ENCODE results near the gene RRP36. TPM values are rescaled to one million over a fixed set of nuclear protein-coding genes. Genes with fewer than 3 reads are reported as not detected.
"Not testable (repeated sequence)": the region's sequence is repeated elsewhere in the genome, so short reads cannot be mapped to it uniquely, and the experiment has no call there.

Gene RRP36
- total RNA-seq, 2 experiments from 2014 or later = 54.0 to 55.6 TPM

DNA sequence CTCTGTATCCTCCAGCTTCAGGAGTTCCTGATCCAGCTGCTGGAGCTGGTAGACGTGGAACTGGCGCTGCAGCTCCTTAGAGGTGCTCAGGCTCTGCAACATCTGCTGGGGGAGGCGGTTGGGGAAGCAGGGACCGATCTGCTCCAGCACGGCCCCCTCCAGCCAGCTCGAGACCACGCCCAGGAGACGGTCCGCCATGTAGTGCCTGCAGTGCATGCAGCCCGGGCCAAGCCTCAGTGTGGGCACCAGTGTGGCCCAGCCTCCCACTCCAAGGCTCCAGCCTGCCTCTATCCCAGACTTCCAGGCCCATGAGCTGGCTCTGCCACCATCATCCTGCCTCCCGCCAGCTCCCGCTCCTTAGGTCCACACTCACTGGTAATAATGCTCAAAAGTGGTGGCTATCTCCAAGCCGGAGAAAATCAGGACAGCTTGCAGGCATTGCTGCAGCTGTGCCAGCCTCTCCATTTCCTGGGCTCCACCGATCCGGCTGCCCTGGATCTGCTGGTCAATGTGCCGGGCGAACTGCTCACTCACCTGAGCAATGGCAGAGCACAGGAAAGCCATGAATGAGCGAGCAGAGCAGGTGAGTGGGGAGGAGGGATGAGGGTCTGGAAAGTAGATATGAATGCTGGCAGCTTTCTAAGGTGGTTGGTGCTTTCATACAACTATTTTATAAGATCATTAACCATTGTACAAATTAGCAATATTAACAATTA, 19.3 kb downstream of the RRP36 start:
- no peaks in the 10 kb centered on the region for H3K27me3 Mint-ChIP-seq
- H3K4me1 Mint-ChIP-seq (ENCODE audit: low read depth) = no peaks in the 10 kb centered on the region
- no peak overlapping the region for H3K4me3 Mint-ChIP-seq
- DNase-seq = no peak
- no peaks in the 10 kb centered on the region for H3K9me3 Mint-ChIP-seq
- H3K36me3 Mint-ChIP-seq = peaks cover 37% of the 10 kb centered on the region
- POLR2A ChIA-PET = no interaction called here
- H3K27ac Mint-ChIP-seq = no peak overlapping the region
- CTCF ChIA-PET = no interaction called here
- intact Hi-C loops (cut with micrococcal nuclease) = no loop called here

DNA sequence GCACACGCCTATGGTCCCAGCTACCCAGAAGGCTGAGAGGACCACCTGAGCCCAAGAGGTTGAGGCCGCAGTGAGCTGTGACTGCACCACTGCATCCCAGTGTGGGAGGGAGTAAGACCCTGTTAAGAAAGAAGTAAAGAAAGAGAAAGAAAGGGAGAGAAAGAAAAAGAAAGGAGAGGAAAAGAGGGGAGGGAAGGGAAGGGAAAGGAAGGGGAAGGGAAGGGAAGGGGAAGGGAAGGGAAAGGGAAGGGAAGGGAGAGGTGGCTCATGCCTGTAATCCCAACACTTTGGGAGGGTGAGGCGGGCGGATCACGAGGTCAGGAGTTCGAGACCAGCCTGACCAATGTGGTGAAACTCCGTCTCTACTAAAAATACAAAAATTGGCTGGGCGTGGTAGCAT, 20.1 kb downstream of the RRP36 start:
- intact Hi-C loops (cut with micrococcal nuclease) = not testable (repeated sequence)
- peaks cover 40% of the 10 kb centered on the region for H3K36me3 Mint-ChIP-seq

DNA sequence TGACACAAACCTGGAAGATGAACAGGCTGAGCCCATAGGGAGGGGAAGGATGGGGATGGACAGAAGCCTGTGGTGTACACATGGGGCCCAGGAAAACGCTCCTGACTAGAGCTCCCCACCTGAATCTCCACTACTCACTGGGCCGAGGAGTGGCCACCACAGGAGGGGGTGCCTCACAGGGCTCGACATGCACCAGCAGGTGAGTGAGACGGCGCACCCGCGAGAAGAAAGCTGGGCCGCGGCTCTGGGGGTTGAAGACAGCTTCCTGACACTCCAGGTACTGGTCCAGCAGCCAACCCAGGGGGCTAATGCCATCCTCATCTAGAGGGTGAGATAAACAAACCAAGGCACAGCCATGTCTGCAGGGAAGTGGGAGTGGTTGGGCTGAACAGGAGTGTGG, 21.9 kb downstream of the RRP36 start:
- Mint-ChIP-seq H3K4me3 (no peak overlapping the region), H3K9me3 (no peaks in the 10 kb centered on the region), H3K27me3 (no peaks in the 10 kb centered on the region), H3K4me1 (ENCODE audit: low read depth) (no peaks in the 10 kb centered on the region), H3K27ac (no peak overlapping the region), H3K36me3 (peaks cover 41% of the 10 kb centered on the region)
- ChIA-PET CTCF (no interaction called here), POLR2A (interaction anchor here (0.8 kb wide), 1 partner anchor 13 kb away, joined by 3 read pairs; no protein-coding TSS in a partner anchor)
- no peak for DNase-seq
- intact Hi-C loops (cut with micrococcal nuclease) = no loop called here

More for the DNA sequence above, 20.1 kb downstream of the RRP36 start:
- H3K4me3 Mint-ChIP-seq; DNase-seq; H3K27me3 Mint-ChIP-seq; H3K9me3 Mint-ChIP-seq; H3K27ac Mint-ChIP-seq; POLR2A ChIA-PET; H3K4me1 Mint-ChIP-seq (ENCODE audit: low read depth); CTCF ChIA-PET: not testable (repeated sequence)

DNA sequence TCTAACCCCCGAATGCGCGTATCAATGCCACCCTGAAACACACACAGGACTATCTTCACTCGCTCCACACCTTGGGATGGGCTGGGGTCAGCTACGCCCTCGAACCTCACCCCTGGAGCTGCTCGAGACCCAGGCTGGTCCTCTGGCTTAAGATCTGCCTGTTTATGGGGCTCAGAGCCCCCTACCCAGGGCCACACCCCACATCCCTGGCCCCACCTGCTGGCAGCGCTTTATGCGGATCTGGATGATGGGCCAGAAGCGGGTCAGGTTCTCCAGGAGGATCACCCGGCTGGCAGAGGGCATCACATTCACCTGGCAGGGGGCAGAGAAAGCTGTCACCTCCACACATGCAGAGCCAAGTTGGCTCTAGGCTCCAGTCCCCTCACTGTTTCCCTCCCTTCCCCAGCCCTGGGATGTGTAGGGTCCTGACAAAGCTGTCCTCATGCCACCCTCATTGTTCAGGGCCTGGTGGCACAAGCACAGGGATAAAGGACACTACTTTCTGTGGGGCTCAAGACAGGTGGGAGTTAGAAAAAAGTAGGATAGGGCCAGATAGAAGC, 24.0 kb downstream of the RRP36 start:
- ChIA-PET CTCF (interaction anchor here (0.6 to 1.0 kb wide), 3 partner anchors 19 to 98 kb away, joined by 3 to 4 read pairs (median 3); partner anchors contain the start of gene RRP36), POLR2A (no interaction called here)
- intact Hi-C loops (cut with micrococcal nuclease) = no loop called here
- no peaks in the 10 kb centered on the region for H3K9me3 Mint-ChIP-seq
- H3K27ac Mint-ChIP-seq = no peak overlapping the region
- H3K4me3 Mint-ChIP-seq = no peak overlapping the region
- peaks cover 44% of the 10 kb centered on the region for H3K36me3 Mint-ChIP-seq
- DNase-seq = no peak
- H3K27me3 Mint-ChIP-seq = no peaks in the 10 kb centered on the region
- peaks cover under 1% of the 10 kb centered on the region for H3K4me1 Mint-ChIP-seq (ENCODE audit: low read depth)

DNA sequence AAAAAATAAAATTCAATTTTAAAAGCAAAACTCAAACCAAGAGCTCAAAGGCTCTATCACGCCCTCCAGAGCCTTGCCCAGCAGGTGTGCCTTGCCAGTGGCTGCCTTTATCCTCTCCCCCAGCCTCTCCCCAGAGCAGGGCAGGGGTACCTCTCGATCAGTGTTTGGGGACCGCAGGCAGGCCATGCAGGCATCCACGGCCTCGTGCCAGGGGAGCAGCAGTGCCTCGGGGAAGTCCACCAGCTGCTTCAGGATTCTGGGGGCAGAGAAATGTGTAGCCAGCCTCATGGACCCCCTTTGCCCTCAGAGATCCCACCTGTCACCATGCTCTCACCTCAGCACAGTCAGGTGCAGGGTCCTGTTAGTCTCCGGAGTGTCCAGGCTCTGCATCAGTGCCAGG, 26.6 kb downstream of the RRP36 start:
- ChIA-PET CTCF (interaction anchor here (1.2 kb wide), 1 partner anchor 96 kb away, joined by 3 read pairs; no protein-coding TSS in a partner anchor), POLR2A (no interaction called here)
- no peak overlapping the region for H3K4me3 Mint-ChIP-seq
- peaks cover 43% of the 10 kb centered on the region for H3K36me3 Mint-ChIP-seq
- peaks cover 22% of the 10 kb centered on the region for H3K4me1 Mint-ChIP-seq (ENCODE audit: low read depth)
- no peaks in the 10 kb centered on the region for H3K9me3 Mint-ChIP-seq
- no peaks in the 10 kb centered on the region for H3K27me3 Mint-ChIP-seq
- H3K27ac Mint-ChIP-seq = no peak overlapping the region
- DNase-seq = no peak
- intact Hi-C loops (cut with micrococcal nuclease) = no loop called here

DNA sequence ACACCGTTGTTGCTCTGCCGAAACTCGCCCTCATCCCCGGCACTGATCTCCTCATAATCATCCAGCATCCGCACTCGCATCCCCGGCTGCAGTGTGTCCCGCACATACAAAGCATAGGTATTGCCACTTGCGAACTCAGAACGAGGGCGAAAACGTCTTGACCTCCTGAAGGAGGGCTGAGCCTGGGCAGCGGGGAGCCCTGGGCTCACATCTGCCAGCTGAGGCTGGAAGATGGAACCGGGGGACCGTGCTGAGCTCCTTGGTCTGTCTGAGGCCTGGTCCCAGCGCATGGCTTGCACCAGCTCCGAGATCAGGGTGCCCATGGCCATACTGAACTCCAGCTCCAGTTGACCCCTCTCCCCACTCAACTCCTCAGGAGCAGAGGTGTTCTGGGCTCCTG, 29.6 kb downstream of the RRP36 start:
- ChIA-PET CTCF (no interaction called here), POLR2A (interaction anchor here (0.5 to 0.9 kb wide), 2 partner anchors 8 to 420 kb away, joined by 3 read pairs; partner anchors contain the start of genes KLC4 and MRPL2)
- Mint-ChIP-seq H3K27me3 (no peaks in the 10 kb centered on the region), H3K4me3 (no peak overlapping the region), H3K36me3 (peaks cover 45% of the 10 kb centered on the region), H3K9me3 (no peaks in the 10 kb centered on the region), H3K4me1 (ENCODE audit: low read depth) (peaks cover 32% of the 10 kb centered on the region), H3K27ac (no peak overlapping the region)
- intact Hi-C loops (cut with micrococcal nuclease) = loop anchor here (10.0 kb wide), 1 partner anchor 276 kb away; no protein-coding TSS in a partner anchor
- no peak for DNase-seq

DNA sequence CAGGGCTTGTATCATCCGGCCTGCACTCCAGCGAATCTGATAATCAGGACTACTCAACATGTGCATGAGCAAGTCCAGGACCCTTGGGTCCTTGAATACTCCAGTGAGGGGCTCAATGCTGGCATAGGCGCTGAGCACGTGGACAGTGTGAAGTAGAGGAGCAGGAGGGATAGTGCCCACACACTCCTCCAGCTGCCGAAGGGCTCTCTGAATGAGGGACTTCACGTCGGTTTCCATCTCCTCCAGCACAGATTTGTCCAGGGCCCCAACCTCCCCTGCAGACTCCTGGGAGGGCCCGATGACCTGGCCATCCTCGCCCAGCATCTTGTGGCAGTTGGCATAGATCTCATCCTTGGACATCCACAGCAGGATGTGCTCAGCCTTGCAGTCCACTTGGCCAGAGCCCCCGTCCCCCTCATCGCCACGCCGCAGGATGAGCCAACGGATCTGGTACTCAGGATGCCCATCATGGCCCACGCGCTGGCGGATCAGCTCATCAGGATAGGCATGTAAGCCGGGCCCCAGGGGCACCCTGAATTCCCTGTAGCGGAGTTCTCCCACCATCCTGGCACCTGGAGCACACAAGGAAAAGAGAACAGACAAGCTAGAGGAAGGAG, 30.9 kb downstream of the RRP36 start:
- peak overlapping the region; percentile 95 for H3K27ac Mint-ChIP-seq
- peak overlapping the region; percentile 98 for H3K4me3 Mint-ChIP-seq
- no peaks in the 10 kb centered on the region for H3K9me3 Mint-ChIP-seq
- CTCF ChIA-PET = interaction anchor here (1.5 kb wide), 1 partner anchor 91 kb away, joined by 6 read pairs; no protein-coding TSS in a partner anchor
- no peak for DNase-seq
- H3K36me3 Mint-ChIP-seq = peaks cover 46% of the 10 kb centered on the region
- H3K4me1 Mint-ChIP-seq (ENCODE audit: low read depth) = peaks cover 32% of the 10 kb centered on the region
- intact Hi-C loops (cut with micrococcal nuclease) = loop anchor here (2.0 to 10.0 kb wide), 2 partner anchors 68 to 278 kb away; partner anchors contain the start of gene PPP2R5D
- H3K27me3 Mint-ChIP-seq = no peaks in the 10 kb centered on the region
- POLR2A ChIA-PET = interaction anchor here (2.0 kb wide), 1 partner anchor 31 kb away, joined by 8 read pairs; the partner anchor contains the start of gene RRP36

DNA sequence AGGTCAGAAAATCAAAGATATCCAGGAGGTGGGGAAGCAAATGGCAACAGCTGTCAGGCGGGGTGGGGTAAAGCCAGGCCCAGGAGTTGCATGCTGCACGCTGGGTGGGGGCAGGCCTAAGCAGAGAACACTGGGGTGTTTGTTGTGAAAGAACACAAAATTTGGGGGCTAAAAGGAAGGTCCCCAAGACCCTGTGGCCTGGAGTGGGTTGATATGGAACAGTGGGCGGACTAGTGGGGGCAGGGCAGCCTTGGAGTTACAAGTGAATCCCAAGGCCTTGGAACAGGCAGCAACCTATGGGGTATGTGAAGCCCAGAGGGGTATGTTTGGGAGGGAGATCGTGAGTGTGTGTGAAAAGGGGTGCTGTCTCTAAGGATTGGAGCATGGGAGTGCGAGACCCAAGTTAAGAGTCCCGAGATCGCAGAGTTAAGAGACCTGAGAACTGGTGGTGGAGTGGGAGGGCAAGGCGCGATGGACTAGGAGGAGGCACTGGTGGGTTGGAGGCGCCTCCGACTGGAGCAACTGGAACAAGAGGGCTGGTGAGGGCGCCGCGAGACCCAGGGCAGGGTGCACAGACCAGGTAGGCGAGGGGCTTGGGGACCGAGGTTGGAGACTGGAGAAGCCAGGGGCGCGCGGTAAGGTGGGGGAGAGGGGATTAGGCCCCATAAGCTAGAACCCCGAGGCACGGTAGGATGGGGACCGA, 31.6 kb downstream of the RRP36 start:
- DNase-seq = peak; percentile 44
- peaks cover 44% of the 10 kb centered on the region for H3K36me3 Mint-ChIP-seq
- ChIA-PET CTCF (interaction anchor here (0.9 to 1.5 kb wide), 3 partner anchors 21 to 176 kb away, joined by 3 to 6 read pairs (median 4); partner anchors contain the start of gene DNPH1), POLR2A (interaction anchor here (0.9 to 2.0 kb wide), 5 partner anchors 24 to 122 kb away, joined by 3 to 11 read pairs (median 4); partner anchors contain the start of genes KLHDC3, MEA1 and RRP36)
- no peaks in the 10 kb centered on the region for H3K9me3 Mint-ChIP-seq
- H3K27ac Mint-ChIP-seq = peak overlapping the region; percentile 95
- peak overlapping the region; percentile 98 for H3K4me3 Mint-ChIP-seq
- intact Hi-C loops (cut with micrococcal nuclease) = loop anchor here (1.0 to 10.0 kb wide), 5 partner anchors 39 to 278 kb away; partner anchors contain the start of genes CNPY3, KLHDC3, PEX6 and PPP2R5D
- H3K4me1 Mint-ChIP-seq (ENCODE audit: low read depth) = peaks cover 37% of the 10 kb centered on the region
- H3K27me3 Mint-ChIP-seq = no peaks in the 10 kb centered on the region

DNA sequence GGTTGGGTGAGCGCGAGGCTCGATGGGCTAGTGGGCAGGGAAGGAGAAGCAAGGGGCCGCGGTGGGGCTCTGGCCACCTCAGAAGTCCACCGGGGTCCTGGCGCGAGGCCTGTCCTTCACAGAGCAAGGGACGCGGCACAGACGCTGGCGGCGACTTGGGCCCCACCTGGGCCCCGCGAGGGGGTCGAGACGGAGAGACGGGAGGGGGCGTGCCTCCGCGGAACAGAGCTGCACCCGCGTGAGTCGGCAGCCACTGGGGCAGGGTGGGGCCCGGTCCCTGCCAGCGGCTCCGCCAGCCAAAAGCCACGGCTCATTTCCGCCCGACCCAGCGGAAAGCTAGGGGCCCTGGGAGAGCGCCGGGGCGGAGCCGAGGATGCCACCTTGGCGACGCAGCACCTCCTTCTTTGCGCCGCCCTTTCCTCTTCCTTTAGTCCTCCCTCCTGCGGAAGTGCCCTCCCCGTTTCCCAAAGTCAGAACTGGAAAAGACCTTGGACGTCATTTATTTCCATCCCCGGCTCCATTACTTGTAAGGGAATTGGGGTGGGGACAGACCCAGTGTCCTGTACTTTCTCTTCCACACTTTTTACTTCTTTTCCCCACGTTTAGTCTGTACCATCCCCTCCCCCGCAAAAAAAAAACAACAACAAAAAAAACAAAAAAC, 32.3 kb downstream of the RRP36 start, which contains the start of gene CUL7:
CUL7 (minus strand) TSS at position 307 of the 661 bp plus-strand sequence. CDS start 1,063 bp downstream, outside the sequence.
- DNase-seq = peak; percentile 96
- ChIA-PET POLR2A (interaction anchor here (0.9 to 2.0 kb wide), 6 partner anchors 18 to 121 kb away, joined by 3 to 11 read pairs (median 4); partner anchors contain the start of genes KLHDC3, MEA1 and RRP36), CTCF (interaction anchor here (0.7 to 1.0 kb wide), 4 partner anchors 21 to 175 kb away, joined by 3 to 4 read pairs (median 4); partner anchors contain the start of gene DNPH1)
- H3K9me3 Mint-ChIP-seq = no peaks in the 10 kb centered on the region
- intact Hi-C loops (cut with micrococcal nuclease) = loop anchor here (1.0 to 10.0 kb wide), 5 partner anchors 39 to 279 kb away; partner anchors contain the start of genes CNPY3, KLHDC3, PEX6 and PPP2R5D
- H3K27ac Mint-ChIP-seq = peak within 1 kb of the TSS; percentile 95
- peak within 1 kb of the TSS; percentile 98 for H3K4me3 Mint-ChIP-seq
- H3K4me1 Mint-ChIP-seq (ENCODE audit: low read depth) = peaks cover 44% of the 10 kb centered on the region
- no peaks in the 10 kb centered on the region for H3K27me3 Mint-ChIP-seq
- peaks cover 44% of the 10 kb centered on the region for H3K36me3 Mint-ChIP-seq

DNA sequence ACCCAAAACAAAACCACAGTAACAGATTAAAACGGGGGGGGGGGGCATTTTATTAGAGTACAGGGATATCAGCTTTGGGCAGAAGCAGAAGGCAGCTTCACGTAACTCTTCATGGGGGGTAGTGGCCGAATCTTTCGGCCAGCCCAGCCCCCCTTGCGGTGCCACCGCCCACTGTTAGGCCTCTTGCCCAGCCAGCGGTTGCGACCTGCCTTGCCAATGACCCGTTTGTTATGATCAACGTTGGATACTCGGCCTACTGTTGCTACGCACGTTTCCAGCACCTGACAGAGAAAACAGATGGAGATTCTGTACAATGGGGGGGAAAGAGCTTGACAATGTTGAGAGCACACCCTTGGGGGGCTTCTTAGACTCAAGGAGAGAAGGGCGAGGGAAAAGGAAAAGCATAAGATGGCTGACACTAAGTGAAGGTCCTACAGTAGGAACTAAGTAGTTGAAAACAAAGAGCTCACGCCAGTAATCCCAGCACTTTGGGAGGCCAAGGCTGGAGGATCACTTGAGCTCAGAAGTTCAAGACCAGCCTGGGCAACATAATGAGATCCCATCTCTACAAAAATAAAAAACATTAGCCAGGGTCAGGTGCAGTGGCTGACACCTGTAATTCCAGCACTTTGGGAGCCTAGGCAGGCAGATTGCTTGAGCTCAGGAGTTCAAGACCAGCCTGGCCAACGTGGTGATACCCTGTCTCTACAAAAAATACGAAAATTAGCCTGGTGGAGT, 33.0 kb downstream of the RRP36 start:
- peaks cover 41% of the 10 kb centered on the region for H3K36me3 Mint-ChIP-seq
- H3K27ac Mint-ChIP-seq = peak overlapping the region; percentile 95
- DNase-seq = no peak
- no peaks in the 10 kb centered on the region for H3K9me3 Mint-ChIP-seq
- ChIA-PET CTCF (interaction anchor here (0.7 to 1.2 kb wide), 5 partner anchors 22 to 175 kb away, joined by 3 to 5 read pairs (median 4); partner anchors contain the start of gene DNPH1), POLR2A (interaction anchor here (0.9 to 2.0 kb wide), 7 partner anchors 15 to 125 kb away, joined by 3 to 11 read pairs (median 4); partner anchors contain the start of genes CNPY3, KLHDC3, MEA1 and RRP36)
- intact Hi-C loops (cut with micrococcal nuclease) = loop anchor here (10.0 kb wide), 1 partner anchor 280 kb away; no protein-coding TSS in a partner anchor
- H3K4me3 Mint-ChIP-seq = peak overlapping the region; percentile 98
- H3K27me3 Mint-ChIP-seq = no peaks in the 10 kb centered on the region
- H3K4me1 Mint-ChIP-seq (ENCODE audit: low read depth) = peaks cover 46% of the 10 kb centered on the region

Data from activated CD4-positive, alpha-beta memory T cell treated with anti-CD3 and anti-CD28 coated beads for 36 hours (primary cell).